ENCODE data around the gene PTPRG.

- no peak for TF ChIP-seq EZH2 (IDR thresholded peaks at IDR 0.05; ENCODE audit: insufficient read depth, poor library complexity, severe bottlenecking)
- no peak for TF ChIP-seq EZH2phosphoT487 (IDR thresholded peaks at IDR 0.05; ENCODE audit: insufficient read depth, low read depth)
Measured at GRCh38 chr3:61605589-61606175, 44.3 kb downstream of the PTPRG start.

Data from GM23248 (cell line).